Measurements from ENCODE around the gene SPG7. TPM values are rescaled to one million over a fixed set of nuclear protein-coding genes. Genes with fewer than 3 reads are reported as not detected.

The SPG7 gene
- total RNA-seq, 3 donors from 2014 or later (not counting 1 experiment from before 2014, with no cell fraction given), result 142 to 195 (median 180) TPM

DNA sequence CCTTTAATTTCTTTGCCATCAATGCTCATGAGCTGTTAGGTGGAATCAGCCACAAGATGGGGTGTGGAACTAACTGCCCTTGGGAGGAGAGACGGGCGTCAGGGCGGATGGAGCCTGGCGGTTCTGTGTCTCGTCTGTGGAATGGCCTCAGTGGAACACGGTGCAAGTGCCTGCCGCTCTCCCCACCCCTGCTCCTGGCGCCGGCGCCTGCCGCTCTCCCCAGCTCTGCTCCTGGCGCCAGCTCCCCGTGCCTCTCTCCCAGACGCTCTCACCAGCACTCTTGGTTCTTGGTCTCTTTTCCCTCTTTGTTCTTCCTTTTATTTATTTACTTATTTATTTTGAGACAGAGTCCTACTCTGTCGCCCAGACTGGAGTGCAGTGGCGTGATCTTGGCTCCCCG, 39.1 kb downstream of the SPG7 start:
- ATAC-seq (no peak), DNase-seq (no peak)
- Mint-ChIP-seq H3K27ac (no peak overlapping the region), H3K4me1 (no peaks in the 10 kb centered on the region), H3K36me3 (no peaks in the 10 kb centered on the region), H3K27me3 (ENCODE audit: low read depth in 2 of 2) (no peaks in the 10 kb centered on the region), H3K9me3 (no peaks in the 10 kb centered on the region), H3K4me3 (no peak overlapping the region)
- no peaks in the 10 kb centered on the region for H3K9me3 ChIP-seq (ENCODE audit: control insufficient read depth, insufficient read depth, low read length)
- H3K27ac ChIP-seq (ENCODE audit: low read length), result no peak overlapping the region
- no peaks in the 10 kb centered on the region for H3K4me1 ChIP-seq (ENCODE audit: control insufficient read depth, insufficient read depth, low read length)
- no peak overlapping the region for H3K4me3 ChIP-seq (ENCODE audit: low read length)
- WGBS (ENCODE audit: insufficient coverage), result 97% methylated on average over 17 of the region's 17 CpGs
- peaks cover 44% of the 10 kb centered on the region for H3K36me3 ChIP-seq (ENCODE audit: control insufficient read depth, insufficient read depth, low read length)
- H3K27me3 ChIP-seq (ENCODE audit: control insufficient read depth, insufficient read depth, low read length), result no peaks in the 10 kb centered on the region
- intact Hi-C loops (cut with micrococcal nuclease), result no loop called here
- TF ChIP-seq CTCF (IDR thresholded peaks at IDR 0.05), result no peak

- H3K9me3 ChIP-seq (ENCODE audit: control insufficient read depth, insufficient read depth, low read length), result no peaks in the 10 kb centered on the region
- TF ChIP-seq CTCF (IDR thresholded peaks at IDR 0.05), result no peak
- Mint-ChIP-seq H3K4me3 (no peak overlapping the region), H3K27me3 (ENCODE audit: low read depth in 2 of 2) (no peaks in the 10 kb centered on the region), H3K27ac (no peak overlapping the region), H3K9me3 (no peaks in the 10 kb centered on the region), H3K36me3 (no peaks in the 10 kb centered on the region), H3K4me1 (no peaks in the 10 kb centered on the region)
- ATAC-seq, result no peak
- H3K4me1 ChIP-seq (ENCODE audit: control insufficient read depth, insufficient read depth, low read length), result no peaks in the 10 kb centered on the region
- WGBS (ENCODE audit: insufficient coverage), result 94% methylated on average over 20 of the region's 20 CpGs
- H3K36me3 ChIP-seq (ENCODE audit: control insufficient read depth, insufficient read depth, low read length), result peaks cover 46% of the 10 kb centered on the region
- H3K27me3 ChIP-seq (ENCODE audit: control insufficient read depth, insufficient read depth, low read length), result no peaks in the 10 kb centered on the region
- DNase-seq, result no peak
- no peak overlapping the region for H3K4me3 ChIP-seq (ENCODE audit: low read length)
- H3K27ac ChIP-seq (ENCODE audit: low read length), result no peak overlapping the region
- intact Hi-C loops (cut with micrococcal nuclease), result no loop called here
Observed at GRCh38 chr16:89547860-89548259, 39.7 kb downstream of the SPG7 start.

DNA sequence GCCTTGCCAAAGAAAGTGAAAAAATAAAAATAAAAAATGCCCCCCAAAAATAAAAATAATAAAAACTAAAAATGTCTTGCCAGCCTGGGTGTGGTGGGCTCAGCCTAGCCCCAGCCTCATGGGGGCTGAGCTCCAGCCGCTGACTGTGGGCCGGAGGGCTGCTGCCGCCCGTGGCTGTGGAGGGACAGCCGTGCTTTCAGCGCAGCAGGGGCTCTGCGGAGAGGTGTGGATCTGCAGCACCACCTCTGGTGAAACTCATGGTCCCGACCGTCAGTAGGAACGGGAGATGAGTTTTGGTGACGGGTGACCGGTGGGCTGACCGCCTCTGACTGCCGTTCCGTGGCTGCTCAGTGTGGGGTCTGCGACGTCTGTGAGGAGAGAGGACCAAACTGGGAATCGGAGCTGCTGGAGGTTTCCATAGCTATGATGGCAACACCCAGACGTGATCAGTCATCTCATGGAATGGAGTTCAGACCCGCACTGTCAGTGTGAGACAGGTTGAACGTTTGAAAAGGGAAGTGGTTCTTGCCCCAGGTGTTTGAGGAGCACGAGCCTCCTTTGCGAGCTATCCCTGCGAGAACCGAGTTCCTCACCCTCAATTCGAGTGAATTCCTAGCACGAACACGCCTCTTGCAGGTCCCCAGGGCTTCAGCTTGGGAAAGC, 40.3 kb downstream of the SPG7 start:
- Mint-ChIP-seq H3K27me3 (ENCODE audit: low read depth in 2 of 2) (no peaks in the 10 kb centered on the region), H3K9me3 (no peaks in the 10 kb centered on the region), H3K4me3 (no peak overlapping the region), H3K27ac (no peak overlapping the region), H3K4me1 (no peaks in the 10 kb centered on the region), H3K36me3 (no peaks in the 10 kb centered on the region)
- intact Hi-C loops (cut with micrococcal nuclease), result no loop called here
- H3K9me3 ChIP-seq (ENCODE audit: control insufficient read depth, insufficient read depth, low read length), result no peaks in the 10 kb centered on the region
- H3K36me3 ChIP-seq (ENCODE audit: control insufficient read depth, insufficient read depth, low read length), result peaks cover 51% of the 10 kb centered on the region
- no peaks in the 10 kb centered on the region for H3K4me1 ChIP-seq (ENCODE audit: control insufficient read depth, insufficient read depth, low read length)
- no peaks in the 10 kb centered on the region for H3K27me3 ChIP-seq (ENCODE audit: control insufficient read depth, insufficient read depth, low read length)
- 86% methylated on average over 28 of the region's 28 CpGs for WGBS (ENCODE audit: insufficient coverage)
- no peak overlapping the region for H3K27ac ChIP-seq (ENCODE audit: low read length)
- no peak for TF ChIP-seq CTCF (IDR thresholded peaks at IDR 0.05)
- ATAC-seq, result no peak
- no peak for DNase-seq
- no peak overlapping the region for H3K4me3 ChIP-seq (ENCODE audit: low read length)

All from natural killer cell (primary cell).